T1000 (cell line): ENCODE measurements around the gene SHD.
A peak's percentile ranks its signal among the peaks of the same experiment; 100 is the strongest.

Source experiments
- DNase-seq: peaks from one replicate; lab custom pipeline; 2025; ENCODE audit warnings: mixed read lengths; lab: John Stamatoyannopoulos, UW

Gene SHD

DNA sequence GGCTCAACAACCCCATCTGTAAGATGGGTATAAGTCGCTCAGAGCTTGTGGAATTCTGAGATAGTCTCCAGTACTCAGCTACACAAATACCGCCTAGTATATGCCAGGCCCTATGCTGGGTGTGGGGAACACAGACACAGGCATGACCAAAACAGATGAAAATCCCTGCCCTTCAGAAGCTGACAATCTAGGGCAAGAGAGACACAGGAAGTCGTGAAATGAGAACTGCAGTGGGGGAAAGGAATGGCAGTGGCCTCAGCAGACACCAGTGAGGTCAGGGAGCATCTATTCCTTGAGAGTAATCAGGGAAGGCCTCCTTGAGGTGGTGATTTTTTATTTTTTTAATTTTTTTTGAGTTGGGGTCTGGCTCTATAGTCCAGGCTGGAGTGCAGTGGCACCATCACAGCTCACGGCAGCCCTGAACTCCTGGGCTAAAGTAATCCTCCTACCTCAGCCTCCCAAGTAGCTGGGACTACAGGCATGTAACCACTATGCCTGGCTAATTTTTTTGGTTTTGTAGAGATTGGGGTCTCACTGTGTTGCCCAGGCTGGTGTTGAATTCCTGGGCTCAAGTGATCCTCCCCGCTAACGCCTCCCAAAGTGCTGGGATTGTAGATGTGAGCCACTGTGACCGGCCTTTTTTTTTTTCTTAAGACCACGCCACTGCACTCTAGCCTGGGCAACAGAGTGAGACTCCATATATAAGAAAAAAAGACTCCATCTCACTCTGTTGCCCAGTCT lies 19.9 kb downstream of the SHD start:
- DNase-seq, result no peak

DNA sequence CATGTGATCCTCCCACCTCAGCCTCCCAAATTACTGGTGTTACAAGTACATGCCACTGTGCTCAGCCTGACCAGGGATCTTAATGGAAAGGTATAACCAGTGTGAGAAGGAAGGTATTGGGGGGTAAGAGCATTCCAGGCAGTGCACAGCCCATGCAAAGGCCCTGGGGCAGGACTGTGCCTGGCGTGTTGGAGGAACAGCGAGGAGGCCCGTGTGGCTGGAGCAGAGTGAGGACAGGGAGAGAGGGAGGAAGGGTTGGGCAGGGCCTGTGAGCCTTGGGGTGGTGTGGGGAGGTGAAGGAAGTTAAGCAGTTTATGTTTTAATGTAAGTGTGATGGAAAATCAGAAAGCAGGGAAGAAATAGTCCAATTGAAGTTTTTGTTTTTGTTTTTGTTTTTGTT lies 21.5 kb downstream of the SHD start:
- DNase-seq, result no peak

DNA sequence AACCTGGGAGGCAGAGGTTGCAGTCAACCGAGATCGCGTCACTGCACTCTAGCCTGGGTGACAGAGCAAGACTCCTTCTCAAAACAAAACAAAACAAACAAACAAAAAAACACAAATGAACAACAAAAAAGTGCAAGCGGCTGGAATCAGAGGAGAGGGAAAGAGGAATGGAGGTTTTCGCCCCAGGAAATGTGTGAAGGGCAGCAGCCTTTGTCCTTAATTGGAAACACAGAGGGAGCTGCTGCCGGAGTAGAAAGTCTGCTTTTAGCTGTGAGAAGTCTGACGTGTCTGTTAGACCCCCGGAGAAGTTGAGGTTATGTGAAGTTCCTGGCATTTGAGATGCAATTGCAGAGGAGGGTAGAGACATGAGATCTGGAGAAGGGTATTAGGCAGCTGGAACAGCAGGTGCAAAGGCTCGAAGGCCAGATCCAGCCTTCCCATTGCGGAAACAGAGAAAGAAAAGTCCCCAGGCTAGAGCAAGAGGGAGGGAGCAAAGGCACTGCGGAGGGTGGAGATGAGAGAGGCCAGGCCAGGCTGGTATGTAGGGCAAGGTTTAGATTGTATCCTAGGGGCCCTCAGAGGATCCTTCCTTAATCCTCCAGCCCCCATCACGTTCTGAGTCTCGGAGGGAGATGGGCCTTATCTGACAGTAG lies 22.6 kb downstream of the SHD start:
- DNase-seq, result no peak

DNA sequence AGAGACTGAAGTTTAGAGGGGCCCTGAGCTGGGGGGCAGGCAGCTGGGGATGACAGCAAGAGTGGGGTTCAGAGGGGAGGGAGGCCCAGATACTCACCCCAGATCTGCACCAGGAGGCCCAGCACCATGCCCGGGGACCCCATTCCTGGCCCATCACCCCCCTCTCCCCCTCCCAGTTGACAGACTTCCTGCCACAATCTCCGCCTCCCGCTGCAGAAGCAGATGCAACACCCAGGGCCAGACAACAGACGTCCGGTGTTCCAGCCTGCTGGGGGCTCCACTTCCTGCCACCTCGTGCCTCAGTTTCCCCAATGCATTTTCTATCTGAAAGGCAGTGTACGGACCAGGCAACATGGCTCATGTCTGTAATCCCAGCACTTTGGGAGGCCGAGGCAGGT lies 23.2 kb downstream of the SHD start, which contains the start of gene TMIGD2:
Gene TMIGD2, minus strand, starts transcription at position 147 of the 398 bp plus-strand sequence. Its CDS starts 4 bp downstream, at position 143.
- DNase-seq, result no peak

DNA sequence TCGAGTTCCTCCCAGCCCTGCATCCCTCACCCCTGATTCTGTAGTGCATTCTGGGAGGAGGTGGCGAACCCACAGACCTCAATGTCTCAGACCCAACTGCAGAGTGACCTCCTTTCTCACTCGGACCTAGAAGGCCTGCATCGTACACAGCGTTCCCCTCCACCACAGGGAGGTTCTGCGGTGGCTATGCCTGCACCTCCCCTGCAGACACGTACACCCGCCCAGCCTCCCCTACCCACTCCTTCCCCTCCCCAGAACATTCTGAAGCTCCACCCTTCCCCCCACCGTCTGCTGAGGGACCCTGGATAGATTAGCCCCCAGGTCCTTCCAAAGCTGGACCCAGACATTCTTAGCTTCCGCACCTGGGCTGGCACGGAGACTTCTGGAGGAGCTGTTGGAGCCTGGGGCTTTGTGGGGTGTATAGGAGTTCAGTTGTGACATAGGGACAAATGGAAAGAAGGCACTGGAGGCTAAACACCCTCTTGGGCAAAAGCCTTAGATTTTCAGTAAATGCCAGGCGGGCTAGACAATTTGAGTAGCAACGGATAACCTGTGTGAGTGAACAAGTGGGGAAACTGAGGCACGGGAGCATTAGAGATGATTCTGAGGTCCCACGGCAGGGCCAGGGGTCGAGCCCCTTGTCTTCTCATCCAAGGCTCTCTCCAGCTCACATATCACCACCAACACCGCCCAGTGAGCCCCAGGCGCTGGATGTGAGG lies 24.9 kb downstream of the SHD start:
- no peak for DNase-seq

DNA sequence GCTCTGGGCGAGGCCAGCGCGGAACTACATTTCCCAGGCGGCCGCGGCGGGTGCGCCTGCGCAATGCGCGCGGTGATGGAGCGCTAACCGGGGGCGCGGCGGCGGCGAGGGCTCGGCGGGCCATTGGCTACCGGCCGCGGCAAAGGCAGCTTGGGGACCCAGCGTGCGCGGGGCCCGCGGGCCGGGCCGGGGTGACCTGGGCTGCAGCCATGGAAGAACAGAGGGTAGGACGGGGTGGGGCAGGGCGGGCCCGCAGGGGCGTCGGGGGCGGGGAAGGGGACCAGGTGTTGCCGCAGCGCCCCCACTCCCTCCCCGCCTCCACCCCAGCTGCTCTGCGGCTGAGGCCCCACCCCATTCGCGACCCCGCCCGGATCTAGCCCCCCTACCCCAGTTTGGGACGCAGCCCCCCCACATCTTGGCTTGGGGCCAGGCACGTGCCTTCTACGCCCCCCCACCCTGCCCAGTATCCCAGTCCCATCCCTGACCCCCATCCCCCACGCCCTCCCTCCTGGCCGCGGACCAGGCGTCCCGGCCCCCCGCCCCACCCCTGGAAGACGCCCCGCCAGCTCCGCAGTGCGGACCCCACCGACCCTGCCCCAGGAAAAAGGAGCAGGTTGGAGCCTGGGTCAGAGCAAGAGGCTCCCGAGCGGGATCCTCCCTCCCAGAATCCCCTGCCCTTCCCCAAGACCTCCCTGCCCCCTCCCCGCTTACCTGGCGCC lies 25.6 kb downstream of the SHD start, which contains the start of gene FSD1:
Gene FSD1, plus strand, starts transcription at position 61 of the 719 bp plus-strand sequence. Its CDS starts 149 bp downstream, at position 210.
- peak; percentile 73 for DNase-seq

DNA sequence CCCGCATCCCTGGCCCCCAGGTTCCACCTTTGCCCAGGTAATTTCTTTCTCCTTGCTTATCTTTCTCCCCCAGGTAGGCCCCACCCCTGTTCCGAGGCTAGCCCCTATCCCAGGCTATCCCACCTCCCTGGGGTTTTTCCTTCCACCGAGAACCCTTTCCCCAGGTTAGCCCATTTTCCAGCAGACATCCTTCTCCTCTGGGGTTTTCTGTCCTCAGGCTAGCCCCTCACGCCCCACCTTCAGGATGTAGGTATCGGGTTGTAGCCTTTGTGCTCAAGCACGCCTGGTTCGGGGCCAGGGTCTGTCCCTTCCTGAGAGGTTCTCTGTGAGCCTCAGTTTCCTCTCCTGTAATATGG lies 26.2 kb downstream of the SHD start:
- DNase-seq, result no peak

DNA sequence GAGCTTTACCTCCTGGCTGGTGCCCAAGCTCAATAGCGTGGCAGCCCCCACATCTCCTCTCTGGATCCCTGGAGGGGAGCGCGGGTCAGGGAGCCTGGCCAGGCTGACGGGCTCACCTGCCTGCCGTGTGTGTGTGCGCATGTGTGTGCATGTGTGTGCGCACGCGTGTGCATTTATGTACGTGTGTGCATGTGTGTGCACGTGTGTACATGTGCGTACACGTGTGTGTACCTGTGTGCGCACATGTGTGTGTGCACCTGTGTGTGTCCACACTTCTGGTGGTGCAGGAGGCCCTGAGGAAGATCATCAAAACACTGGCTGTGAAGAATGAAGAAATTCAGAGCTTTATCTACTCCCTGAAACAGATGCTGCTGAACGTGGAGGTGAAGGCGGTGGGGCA lies 26.6 kb downstream of the SHD start:
- DNase-seq, result no peak

DNA sequence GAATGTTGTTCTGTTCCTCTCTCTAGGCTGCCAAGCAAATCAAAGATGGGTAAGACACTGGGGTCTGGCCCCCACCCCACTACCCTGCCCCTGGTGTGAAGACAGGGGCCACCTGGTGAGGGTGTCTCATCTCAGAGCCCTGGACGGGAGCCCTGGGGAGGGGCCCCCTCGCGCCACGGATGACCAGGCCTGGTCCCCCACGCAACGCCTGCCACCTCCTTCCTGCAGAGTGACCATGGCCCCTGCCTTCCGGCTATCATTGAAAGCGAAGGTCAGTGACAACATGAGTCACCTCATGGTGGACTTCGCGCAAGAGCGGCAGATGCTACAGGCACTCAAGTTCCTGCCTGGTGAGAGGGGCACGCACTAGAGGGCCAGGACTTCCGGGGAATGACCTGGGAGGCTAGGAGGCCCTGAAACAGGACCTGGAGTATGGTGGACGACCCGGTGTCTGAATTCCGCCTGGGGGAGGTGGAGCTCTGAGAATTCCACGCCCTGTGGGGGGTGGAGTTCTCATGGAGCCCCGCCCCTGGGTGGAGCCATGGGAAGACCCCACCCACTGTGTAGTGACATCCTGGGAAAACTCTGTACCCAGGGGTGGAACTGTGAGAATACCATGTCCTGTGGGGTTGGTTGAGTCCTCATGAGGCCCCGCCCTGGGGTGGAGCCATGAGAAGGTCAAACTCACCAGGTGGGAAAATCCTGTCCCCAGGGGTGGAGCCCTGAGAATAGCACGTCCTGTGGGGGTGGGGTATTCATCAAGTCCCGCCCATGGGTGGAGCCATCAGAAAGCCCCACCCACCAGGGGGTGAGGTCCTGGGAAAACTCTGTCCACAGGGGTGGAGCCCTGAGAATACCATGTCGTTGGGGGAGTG lies 31.4 kb downstream of the SHD start:
- DNase-seq, result no peak

DNA sequence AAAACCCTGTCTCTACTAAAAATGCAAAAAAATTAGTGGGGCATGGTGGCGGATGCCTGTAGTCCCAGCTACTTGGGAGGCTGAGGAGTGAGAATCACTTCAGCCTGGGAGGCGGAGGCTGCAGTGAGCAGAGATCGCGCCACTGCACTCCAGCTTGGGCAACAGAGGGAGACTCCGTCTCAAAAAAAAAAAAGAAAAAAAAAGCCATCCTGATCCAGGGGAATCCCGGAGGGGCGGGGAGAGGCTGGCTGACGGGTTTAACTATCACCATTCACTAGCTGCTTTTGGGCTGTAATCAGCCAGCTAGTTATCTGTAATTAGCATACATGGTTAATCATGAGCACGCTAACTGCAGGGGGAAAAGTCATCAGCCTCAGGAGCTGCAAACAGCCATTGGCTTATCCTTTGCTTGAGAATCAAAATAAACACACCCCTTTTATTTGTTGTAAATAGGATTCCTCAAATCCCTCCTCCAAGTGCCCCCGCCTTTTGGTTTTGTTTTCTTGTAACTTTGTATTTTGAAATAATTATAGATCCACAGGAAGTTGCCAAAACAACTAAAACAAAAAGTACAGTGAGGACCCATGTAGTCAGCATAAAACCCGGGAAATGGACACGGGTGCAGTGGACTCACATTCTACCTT lies 34.9 kb downstream of the SHD start:
- no peak for DNase-seq

DNA sequence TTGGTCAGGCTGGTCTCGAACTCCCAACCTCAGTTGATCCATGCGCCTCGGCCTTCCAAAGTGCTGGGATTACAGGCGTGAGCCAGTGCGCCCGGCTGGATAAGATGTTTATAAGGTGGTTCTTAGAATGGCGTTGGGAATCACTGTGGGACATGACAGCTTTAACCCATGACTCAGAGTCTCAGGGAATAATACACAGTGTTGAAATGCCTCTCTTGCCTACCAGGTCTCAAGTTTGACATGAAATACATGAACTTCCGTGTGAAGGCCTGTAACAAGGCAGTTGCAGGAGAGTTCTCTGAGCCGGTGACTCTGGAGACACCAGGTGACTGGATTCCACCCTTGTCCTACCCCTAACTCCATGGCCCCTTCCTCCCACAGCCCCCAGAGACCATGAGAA lies 37.9 kb downstream of the SHD start:
- no peak for DNase-seq

DNA sequence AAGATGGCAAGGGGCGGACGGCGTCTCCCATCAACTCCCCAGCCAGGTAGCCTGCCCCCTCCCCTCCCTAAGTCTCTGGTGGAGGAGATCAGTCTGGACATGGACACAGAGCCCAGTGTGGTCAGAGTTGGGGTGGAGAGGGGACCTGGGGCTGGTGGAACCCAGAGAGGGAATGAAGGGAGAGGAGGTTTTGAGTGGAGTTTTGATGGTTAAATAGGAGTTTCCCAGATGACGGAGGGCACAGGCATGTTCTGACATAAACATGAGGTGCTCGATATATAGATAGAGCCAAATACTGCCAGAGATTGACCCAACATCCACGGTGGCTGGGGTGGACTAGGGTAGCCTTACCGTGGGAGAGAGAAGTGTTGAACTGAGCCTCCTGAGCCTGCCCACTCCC lies 39.4 kb downstream of the SHD start:
- no peak for DNase-seq

DNA sequence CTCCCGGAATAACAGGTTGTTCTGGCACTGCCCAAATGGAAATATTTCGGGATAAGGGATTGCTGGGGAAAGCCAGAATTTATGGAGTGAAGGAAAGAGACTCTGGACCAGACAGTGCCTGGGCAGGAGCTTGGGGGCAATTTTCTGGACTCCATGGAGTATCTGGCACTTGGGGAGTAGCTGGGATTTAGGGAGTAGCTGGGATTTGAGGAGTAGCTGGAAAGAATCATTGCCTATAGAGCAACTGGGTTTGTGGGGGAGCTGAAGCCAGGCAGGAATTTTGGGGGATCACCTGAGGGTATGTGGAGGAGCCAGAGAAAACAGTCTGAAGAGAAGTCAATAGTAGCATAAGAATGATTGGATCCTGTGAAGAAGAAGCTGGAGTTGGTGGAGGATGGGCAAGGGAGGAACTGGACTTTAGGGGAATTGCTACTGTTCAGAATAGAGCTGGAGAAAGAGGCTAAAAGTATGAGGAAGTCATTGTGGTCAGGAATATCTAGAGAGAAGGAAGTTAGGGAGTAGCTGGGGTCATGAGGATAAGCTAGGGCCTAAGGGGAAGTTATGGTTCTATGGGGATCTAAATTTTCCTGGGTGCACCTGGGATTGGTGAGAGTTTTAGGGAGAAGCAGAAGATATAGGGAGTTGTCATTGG lies 40.1 kb downstream of the SHD start:
- DNase-seq, result no peak

DNA sequence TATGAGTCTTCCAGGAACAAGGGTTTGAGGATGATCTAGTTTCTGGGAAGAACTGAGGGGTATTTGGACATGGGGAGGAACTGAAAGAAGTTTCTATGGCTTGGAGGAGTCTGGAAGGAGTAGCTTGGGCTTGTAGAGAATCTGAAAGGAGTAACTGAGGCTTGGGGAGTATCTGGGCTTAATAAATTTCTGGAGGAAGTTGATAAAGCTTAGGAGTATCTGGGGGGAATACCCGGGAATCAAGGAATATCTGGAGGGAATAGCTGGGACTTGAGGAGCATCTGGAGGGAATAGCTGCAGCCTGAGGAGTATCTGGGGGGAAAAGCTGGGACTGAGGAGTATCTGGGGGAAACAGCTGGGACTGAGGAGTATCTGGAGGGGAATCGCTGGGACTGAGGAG lies 41.4 kb downstream of the SHD start:
- DNase-seq, result no peak

DNA sequence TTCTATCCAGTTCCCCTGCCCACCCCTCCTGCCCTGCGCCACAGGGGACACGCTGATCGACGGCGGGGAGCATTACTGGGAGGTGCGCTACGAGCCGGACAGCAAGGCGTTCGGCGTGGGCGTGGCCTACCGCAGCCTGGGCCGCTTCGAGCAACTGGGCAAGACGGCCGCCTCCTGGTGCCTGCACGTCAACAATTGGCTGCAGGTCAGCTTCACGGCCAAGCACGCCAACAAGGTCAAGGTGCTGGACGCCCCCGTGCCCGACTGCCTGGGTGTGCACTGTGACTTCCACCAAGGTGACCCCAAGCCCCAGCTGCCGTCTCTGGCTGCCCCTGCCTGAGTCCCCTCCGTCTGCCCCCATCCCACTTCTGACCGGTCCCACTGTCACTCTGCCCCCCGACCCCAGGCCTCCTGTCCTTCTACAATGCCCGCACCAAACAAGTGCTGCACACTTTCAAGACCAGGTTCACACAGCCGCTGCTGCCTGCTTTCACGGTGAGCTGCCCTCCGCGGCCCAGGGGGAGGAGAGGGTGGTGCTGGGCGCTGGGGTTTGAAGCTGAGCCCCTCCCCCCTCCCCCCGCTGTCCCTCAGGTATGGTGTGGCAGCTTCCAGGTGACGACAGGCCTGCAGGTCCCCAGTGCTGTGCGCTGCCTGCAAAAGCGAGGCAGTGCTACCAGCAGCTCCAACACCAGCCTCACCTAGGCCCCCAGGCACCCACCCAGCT lies 44.0 kb downstream of the SHD start:
- DNase-seq, result no peak

DNA sequence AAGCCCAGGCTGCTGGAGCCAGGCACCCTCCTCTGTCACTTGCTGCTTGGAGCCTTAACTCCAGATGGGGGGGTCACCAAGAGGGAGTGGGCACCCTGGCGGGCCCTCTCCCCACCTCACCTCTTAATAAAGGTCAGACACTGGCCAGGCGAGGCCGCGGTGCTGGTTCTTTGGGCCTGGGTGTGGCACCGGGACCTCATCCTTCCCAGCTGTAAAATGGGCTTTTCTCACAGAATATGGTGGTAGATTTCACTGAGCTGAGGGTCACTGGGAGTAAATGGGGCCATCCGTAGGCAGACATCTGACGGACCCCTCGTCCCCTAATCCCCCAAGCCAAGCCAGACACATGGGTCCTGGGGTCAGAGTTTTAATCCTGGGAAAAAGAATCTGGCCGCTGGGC lies 44.6 kb downstream of the SHD start:
- no peak for DNase-seq

DNA sequence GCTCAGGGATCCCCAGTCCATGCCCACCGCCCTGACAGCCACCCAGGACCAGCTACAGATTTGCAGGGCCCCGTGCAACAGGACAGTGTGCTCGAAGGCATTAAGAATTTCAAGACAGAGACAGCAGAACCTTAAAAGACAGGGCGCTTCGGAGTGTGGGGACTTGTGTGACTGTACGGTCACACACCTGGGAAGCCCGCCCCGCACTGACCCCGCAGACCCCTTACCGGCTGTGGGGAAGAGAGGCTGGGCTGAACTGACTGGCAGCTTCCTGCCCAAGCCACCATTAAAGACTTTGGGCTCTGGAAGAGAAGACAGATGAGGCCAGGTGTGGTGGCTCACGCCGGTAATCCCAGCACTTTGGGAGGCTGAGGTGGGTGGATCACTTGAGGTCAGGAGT lies 45.2 kb downstream of the SHD start:
- DNase-seq, result no peak

DNA sequence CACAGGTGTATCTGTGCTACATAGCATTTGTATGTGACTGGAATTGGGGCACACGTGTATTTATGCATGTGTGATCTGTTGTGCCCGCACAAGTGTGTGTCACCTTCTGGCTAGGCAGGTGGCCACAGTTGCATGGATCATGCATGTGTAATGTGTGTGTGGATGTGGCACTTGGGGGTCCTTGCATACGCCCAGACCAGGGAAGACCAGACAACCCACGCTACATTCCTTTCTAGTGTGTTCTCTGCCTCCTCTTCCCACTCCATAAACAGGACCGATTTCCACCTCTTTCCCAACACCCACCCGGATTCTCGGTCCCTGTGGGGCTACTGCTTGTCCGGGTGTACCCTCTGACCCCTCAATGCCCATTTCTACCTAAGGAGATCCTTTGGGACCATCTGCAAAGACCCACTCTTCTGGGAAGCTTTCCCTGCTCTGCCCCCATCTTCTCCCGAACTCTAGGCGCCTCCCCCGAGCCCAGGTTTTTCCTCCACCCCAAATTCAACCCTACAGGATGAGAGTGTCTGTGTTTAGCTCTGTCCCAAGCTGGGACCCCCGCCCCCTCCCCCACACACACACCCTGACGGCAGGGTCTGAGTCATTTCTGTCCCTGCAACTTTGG lies 47.3 kb downstream of the SHD start:
- no peak for DNase-seq

DNA sequence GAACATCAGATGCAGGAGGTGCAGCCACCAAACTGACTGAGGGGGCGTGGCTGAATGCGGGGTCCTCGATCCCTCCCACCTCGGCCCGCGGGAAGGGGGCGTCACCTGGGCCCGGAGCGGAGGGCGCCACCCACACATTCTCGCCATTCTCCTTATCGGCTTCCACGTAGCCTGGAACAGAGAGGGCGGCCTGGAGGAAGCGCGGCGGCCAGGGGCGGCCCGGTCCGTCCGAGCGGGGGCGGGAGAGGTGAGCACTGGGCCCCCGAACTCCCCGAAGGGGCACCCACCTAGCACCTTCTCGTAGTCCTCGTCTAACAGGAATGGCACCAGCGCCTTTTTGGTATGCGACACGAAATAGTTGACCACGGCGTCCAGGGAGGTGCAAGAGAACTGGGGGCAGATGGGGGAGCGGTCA lies 47.8 kb downstream of the SHD start:
- no peak for DNase-seq
